OCI-LY7 (cell line): Measurements from ENCODE around the gene METTL8. TPM values are rescaled to one million over a fixed set of nuclear protein-coding genes. Genes with fewer than 3 reads are reported as not detected.
"Not testable (repeated sequence)": the region's sequence is repeated elsewhere in the genome, so short reads cannot be mapped to it uniquely, and the experiment has no call there.

Experiments used
- BruUV-seq: library from RNA; stranded (reverse); fragments of 400-500 nt; replicated peaks from 2 replicates; lab custom pipeline; 2021; lab: Mats Ljungman, UMichigan
- CTCF ChIA-PET: fragments of 300-600 bp; sonication (Branson Sonifier 250); formaldehyde crosslinking; loops from one replicate; lab custom pipeline; 2022; ENCODE audit warnings: antibody characterized with exemption; ENCODE audit not compliant: unreplicated experiment; lab: Charles Lee
- POLR2A ChIA-PET: fragments of 300-600 bp; sonication (Branson Sonifier 250); formaldehyde crosslinking; loops from one replicate; lab custom pipeline; 2022; ENCODE audit warnings: antibody characterized with exemption; lab: Charles Lee
- DNase-seq: peaks from one replicate; pipeline ENCODE4 v3.0.0-alpha.2; 2015; ENCODE audit warnings: low spot score
- H2AFZ ChIP-seq: fragments of 200-600 bp; sonication (generic), shearing (Covaris generic); 2 replicates; pipeline ENCODE4 v1.6.1; 2014; ENCODE audit warnings: mild to moderate bottlenecking, antibody characterized with exemption, low read length, moderate library complexity
- H3K27ac ChIP-seq: fragments of 200-600 bp; sonication (generic); 2 replicates; pipeline ENCODE4 v1.5.1; 2014; ENCODE audit warnings: mixed run types, low read depth, mild to moderate bottlenecking, moderate library complexity, low read length, inconsistent platforms; ENCODE audit not compliant: poor library complexity, severe bottlenecking
- H3K36me3 ChIP-seq: fragments of 200-600 bp; sonication (generic); 2 replicates; pipeline ENCODE4 v1.6.1; 2014; ENCODE audit warnings: mild to moderate bottlenecking, antibody characterized with exemption, low read length, moderate library complexity, mixed read lengths; ENCODE audit not compliant: insufficient read depth
- H3K4me1 ChIP-seq: fragments of 200-600 bp; sonication (generic); 2 replicates; pipeline ENCODE4 v1.5.1; 2014; ENCODE audit warnings: mild to moderate bottlenecking, low read length; ENCODE audit not compliant: insufficient read depth, poor library complexity, severe bottlenecking
- H3K4me2 ChIP-seq: fragments of 200-600 bp; sonication (generic); 2 replicates; pipeline ENCODE4 v1.6.1; 2014; ENCODE audit warnings: mild to moderate bottlenecking, low read length
- H3K4me3 ChIP-seq: fragments of 200-600 bp; sonication (generic); 2 replicates; pipeline ENCODE4 v1.5.1; 2014; ENCODE audit warnings: mild to moderate bottlenecking, low read depth, low read length; ENCODE audit not compliant: poor library complexity, severe bottlenecking
- H3K79me2 ChIP-seq: fragments of 200-600 bp; sonication (generic); 2 replicates; pipeline ENCODE4 v1.6.1; 2016; ENCODE audit warnings: low read depth, mild to moderate bottlenecking, low read length, moderate library complexity, mixed read lengths; ENCODE audit not compliant: insufficient read depth
- H3K9me2 ChIP-seq: fragments of 200-600 bp; sonication (generic); 2 replicates; pipeline ENCODE4 v1.6.1; 2016; ENCODE audit warnings: mild to moderate bottlenecking, low read length, mixed read lengths; ENCODE audit not compliant: insufficient read depth
- H3K9me3 ChIP-seq: fragments of 200-600 bp; sonication (generic); 2 replicates; pipeline ENCODE4 v1.6.1; 2014; ENCODE audit warnings: mild to moderate bottlenecking, mixed run types, low read length, mixed read lengths
- H4K20me1 ChIP-seq: fragments of 200-600 bp; sonication (generic); 2 replicates; pipeline ENCODE4 v1.6.1; 2014; ENCODE audit warnings: mild to moderate bottlenecking, antibody characterized with exemption, low read length, moderate library complexity, mixed read lengths; ENCODE audit not compliant: insufficient read depth
- EZH2phosphoT487 ChIP-seq: fragments of 200-600 bp; sonication (generic); IDR thresholded peaks from 2 replicates; pipeline ENCODE4 v1.6.1; 2018; ENCODE audit warnings: low read depth, borderline replicate concordance, mild to moderate bottlenecking, mixed run types, antibody characterized with exemption, low read length, moderate library complexity, mixed read lengths
- intact Hi-C: fragments of 100-400 bp; cut with micrococcal nuclease; formaldehyde crosslinking; loops from one replicate; pipeline ENCODE4 v1.10.0; 2022; ENCODE audit not compliant: unreplicated experiment
- total RNA-seq, 2 experiments: library from RNA; depleted of rRNA in 1 of 2; stranded (reverse); fragments of >200 nt in 1 of 2; shearing (Covaris generic) in 1 of 2; gene quantifications; 2 replicates each; pipeline ENCODE4 v1.2.3, GENCODE V29; 2014 to 2022
- TF ChIP-seq, protein P1 (sequence below): fragments of 200-600 bp; sonication (generic); conservative IDR thresholded peaks from 2 replicates; pipeline ENCODE4 v1.5.1; 2014; ENCODE audit warnings: mild to moderate bottlenecking, antibody characterized with exemption, low read length, moderate library complexity, mixed read lengths

The METTL8 gene
- total RNA-seq, 2 experiments from 2014 or later, result 11.8 to 33.0 TPM

DNA sequence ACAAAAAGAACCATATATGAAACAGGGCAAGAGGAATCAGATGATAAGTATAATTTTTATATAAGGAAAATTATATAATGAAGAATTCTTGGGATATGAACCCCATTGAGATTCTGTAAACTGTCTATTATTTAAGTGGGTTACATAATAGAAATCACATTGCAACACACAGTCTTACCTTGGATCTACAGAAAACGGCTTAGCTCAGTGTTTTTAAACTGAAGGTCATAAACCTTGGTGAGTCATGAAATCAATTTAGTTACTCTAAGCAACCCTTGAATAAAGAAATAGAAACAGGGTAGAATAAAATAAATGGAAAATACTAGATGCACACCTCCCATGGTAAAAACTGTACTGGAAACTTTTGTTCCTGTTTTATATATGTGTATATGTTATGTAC is 50.7 kb downstream of the METTL8 start:
- H3K9me2 ChIP-seq, result no peaks in the 10 kb centered on the region
- peaks cover 37% of the 10 kb centered on the region for H3K4me1 ChIP-seq
- H3K9me3 ChIP-seq, result peaks cover 16% of the 10 kb centered on the region; the same call in 1 of the 2 replicates
- no TSS peak for BruUV-seq
- no peak for DNase-seq
- intact Hi-C loops, result no loop called here
- no peaks in the 10 kb centered on the region for H4K20me1 ChIP-seq
- no peak for TF ChIP-seq EZH2phosphoT487
- TF ChIP-seq, protein P1, sequence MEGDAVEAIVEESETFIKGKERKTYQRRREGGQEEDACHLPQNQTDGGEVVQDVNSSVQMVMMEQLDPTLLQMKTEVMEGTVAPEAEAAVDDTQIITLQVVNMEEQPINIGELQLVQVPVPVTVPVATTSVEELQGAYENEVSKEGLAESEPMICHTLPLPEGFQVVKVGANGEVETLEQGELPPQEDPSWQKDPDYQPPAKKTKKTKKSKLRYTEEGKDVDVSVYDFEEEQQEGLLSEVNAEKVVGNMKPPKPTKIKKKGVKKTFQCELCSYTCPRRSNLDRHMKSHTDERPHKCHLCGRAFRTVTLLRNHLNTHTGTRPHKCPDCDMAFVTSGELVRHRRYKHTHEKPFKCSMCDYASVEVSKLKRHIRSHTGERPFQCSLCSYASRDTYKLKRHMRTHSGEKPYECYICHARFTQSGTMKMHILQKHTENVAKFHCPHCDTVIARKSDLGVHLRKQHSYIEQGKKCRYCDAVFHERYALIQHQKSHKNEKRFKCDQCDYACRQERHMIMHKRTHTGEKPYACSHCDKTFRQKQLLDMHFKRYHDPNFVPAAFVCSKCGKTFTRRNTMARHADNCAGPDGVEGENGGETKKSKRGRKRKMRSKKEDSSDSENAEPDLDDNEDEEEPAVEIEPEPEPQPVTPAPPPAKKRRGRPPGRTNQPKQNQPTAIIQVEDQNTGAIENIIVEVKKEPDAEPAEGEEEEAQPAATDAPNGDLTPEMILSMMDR, result no peak
- H3K27ac ChIP-seq, result no peak overlapping the region
- POLR2A ChIA-PET, result no interaction called here
- H3K4me2 ChIP-seq, result no peak overlapping the region
- no peak overlapping the region for H3K4me3 ChIP-seq
- peaks cover 16% of the 10 kb centered on the region; the same call in 1 of the 2 replicates for H3K36me3 ChIP-seq
- no peaks in the 10 kb centered on the region; the same call in 1 of the 2 replicates for H3K79me2 ChIP-seq
- CTCF ChIA-PET, result interaction anchor here (1.2 kb wide), 1 partner anchor 35 kb away, joined by 4 read pairs; no protein-coding TSS in a partner anchor
- no peak overlapping the region for H2AFZ ChIP-seq

DNA sequence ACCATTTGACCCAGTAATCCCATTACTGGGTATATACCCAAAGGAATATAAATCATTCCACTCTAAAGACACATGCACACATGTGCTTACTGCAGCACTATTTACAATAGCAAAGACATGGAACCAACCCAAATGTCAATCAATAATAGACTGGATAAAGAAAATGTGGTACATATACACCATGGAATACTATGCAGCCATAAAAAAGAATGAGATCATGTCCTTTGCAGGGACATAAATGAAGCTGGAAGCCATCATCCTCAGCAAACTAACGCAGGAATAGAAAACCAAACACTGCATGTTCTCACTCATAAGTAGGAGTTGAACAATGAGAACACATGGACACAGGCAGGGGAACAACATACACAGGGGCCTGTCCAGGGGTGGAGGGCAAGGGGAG is 51.6 kb downstream of the METTL8 start:
- H3K9me2 ChIP-seq, H2AFZ ChIP-seq, DNase-seq, H3K79me2 ChIP-seq, H4K20me1 ChIP-seq, H3K4me3 ChIP-seq, intact Hi-C loops, H3K4me2 ChIP-seq, POLR2A ChIA-PET, H3K27ac ChIP-seq, BruUV-seq: not testable (repeated sequence)
- H3K9me3 ChIP-seq, result peaks cover 23% of the 10 kb centered on the region; the same call in 1 of the 2 replicates
- CTCF ChIA-PET, result interaction anchor here (1.2 kb wide), 1 partner anchor 34 kb away, joined by 4 read pairs; no protein-coding TSS in a partner anchor
- peaks cover 16% of the 10 kb centered on the region; the same call in 1 of the 2 replicates for H3K36me3 ChIP-seq
- H3K4me1 ChIP-seq, result peaks cover 27% of the 10 kb centered on the region

DNA sequence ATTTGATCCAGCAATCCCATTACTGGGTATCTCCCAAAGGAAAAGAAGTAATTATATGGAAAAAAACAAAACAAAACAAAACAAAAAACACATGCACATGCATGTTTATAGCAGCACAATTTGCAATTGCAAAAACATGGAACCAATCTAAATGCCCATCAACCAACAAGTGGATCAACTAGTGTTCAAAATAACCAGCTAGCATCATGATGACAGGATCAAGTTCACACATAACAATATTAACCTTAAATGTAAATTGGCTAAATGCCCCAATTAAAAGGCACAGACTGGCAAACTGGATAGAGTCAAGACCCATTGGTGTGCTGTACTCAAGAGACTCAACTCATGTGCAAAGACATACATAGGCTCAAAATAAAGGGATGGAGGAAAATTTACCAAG is 55.9 kb downstream of the METTL8 start:
- DNase-seq, H4K20me1 ChIP-seq, H3K27ac ChIP-seq, BruUV-seq, H3K4me1 ChIP-seq, H3K4me3 ChIP-seq, intact Hi-C loops, CTCF ChIA-PET, H3K4me2 ChIP-seq, H2AFZ ChIP-seq, H3K9me2 ChIP-seq: not testable (repeated sequence)
- POLR2A ChIA-PET, result interaction anchor here (1.1 to 1.3 kb wide), 2 partner anchors 10 to 11 kb away, joined by 3 to 4 read pairs; no protein-coding TSS in a partner anchor
- Histone ChIP-seq H3K36me3 (peaks cover 30% of the 10 kb centered on the region), H3K79me2 (peaks cover 15% of the 10 kb centered on the region; the same call in 1 of the 2 replicates), H3K9me3 (peaks cover 51% of the 10 kb centered on the region)
